K562 (cell line): ENCODE measurements around the gene CDKN2D. TPM values are rescaled to one million over a fixed set of nuclear protein-coding genes. Genes with fewer than 3 reads are reported as not detected.

ENCODE experiments used
- ARID3A ChIP-seq: IDR thresholded peaks from 2 replicates; pipeline ENCODE4 v1.6.1; 2012; ENCODE audit warnings: low read depth, low read length, improper control_type of control experiment, borderline replicate concordance
- BMI1 ChIP-seq: fragments of 150-350 bp; IDR thresholded peaks from 2 replicates; pipeline ENCODE4 v1.6.1; 2014; ENCODE audit warnings: low read length
- CC2D1A ChIP-seq: fragments of 450-650 bp; IDR thresholded peaks from 2 replicates; pipeline ENCODE4 v1.6.1; 2017; ENCODE audit warnings: mild to moderate bottlenecking
- DPF2 ChIP-seq: fragments of 450-650 bp; IDR thresholded peaks from 2 replicates; pipeline ENCODE4 v1.6.1; 2016
- EGR1 ChIP-seq: fragments of 450-650 bp; conservative IDR thresholded peaks from 2 replicates; pipeline ENCODE4 v1.6.1; 2017; ENCODE audit warnings: mild to moderate bottlenecking
- EP300 ChIP-seq: IDR thresholded peaks from 2 replicates; pipeline ENCODE4 v1.6.1; 2012; ENCODE audit warnings: low read length, improper control_type of control experiment
- HLTF ChIP-seq: fragments of 450-650 bp; IDR thresholded peaks from 2 replicates; pipeline ENCODE4 v1.6.1; 2016
- MEF2A ChIP-seq: IDR thresholded peaks from 2 replicates; pipeline ENCODE4 v1.6.1; 2011; ENCODE audit warnings: low read depth, mild to moderate bottlenecking, low read length, moderate library complexity; ENCODE audit not compliant: control insufficient read depth
- MTA2 ChIP-seq: fragments of 450-650 bp; IDR thresholded peaks from 2 replicates; pipeline ENCODE4 v1.6.1; 2016; ENCODE audit warnings: low read depth
- PHF21A ChIP-seq: fragments of 450-650 bp; IDR thresholded peaks from 2 replicates; pipeline ENCODE4 v1.6.1; 2017; ENCODE audit warnings: low read depth, borderline replicate concordance
- RBFOX2 ChIP-seq: fragments of 200-400 bp; formaldehyde crosslinking; IDR thresholded peaks from 2 replicates; pipeline ENCODE4 v1.6.1; 2017; ENCODE audit warnings: low read depth, mild to moderate bottlenecking, low read length, moderate library complexity
- RBM39 ChIP-seq: fragments of 200-400 bp; formaldehyde crosslinking; optimal IDR thresholded peaks from 2 replicates; pipeline ENCODE3; 2018; ENCODE audit warnings: low read depth, low read length
- RNF2 ChIP-seq: sonication (generic); IDR thresholded peaks from 2 replicates; pipeline ENCODE4 v1.6.1; 2016
- SOX6 ChIP-seq: fragments of 450-650 bp; IDR thresholded peaks from 2 replicates; pipeline ENCODE4 v1.6.1; 2014; ENCODE audit warnings: mild to moderate bottlenecking
- SRF ChIP-seq, 2 experiments: fragments of 250-450, 450-650 bp in 1 of 2; sonication (Bioruptor Pico) in 1 of 2; sonication (generic) in 1 of 2; formaldehyde crosslinking; IDR thresholded peaks; 2 replicates each; pipeline versions ENCODE4 v1.5.0 to v1.5.1; 2020 to 2022; ENCODE audit warnings: mild to moderate bottlenecking in 1 of 2, missing genetic modification reagents in 1 of 2
- THAP12 ChIP-seq: fragments of 250-450 bp; sonication (Bioruptor Pico); IDR thresholded peaks from 2 replicates; pipeline ENCODE4 v1.9.0; 2021; ENCODE audit warnings: mild to moderate bottlenecking, inconsistent platforms
- USF1 ChIP-seq: sonication (generic); formaldehyde crosslinking; IDR thresholded peaks from 2 replicates; pipeline ENCODE4 v1.9.0; 2022; ENCODE audit warnings: mild to moderate bottlenecking, missing genetic modification reagents
- ZBED1 ChIP-seq: IDR thresholded peaks from 2 replicates; pipeline ENCODE4 v1.6.1; 2014
- ZKSCAN1 ChIP-seq: fragments of 150-350 bp; IDR thresholded peaks from 2 replicates; pipeline ENCODE4 v1.6.1; 2016; ENCODE audit warnings: low read depth, low read length
- ZKSCAN3 ChIP-seq: fragments of 250-450 bp; sonication (Bioruptor Pico); IDR thresholded peaks from 2 replicates; pipeline ENCODE4 v1.4.0; 2020
- ZNF175 ChIP-seq: fragments of 200-800 bp; sonication (Bioruptor generic); IDR thresholded peaks from 2 replicates; pipeline ENCODE4 v1.6.1; 2016; ENCODE audit warnings: low read depth, mild to moderate bottlenecking, missing genetic modification characterization, missing compliant biosample characterization
- ZNF830 ChIP-seq: fragments of 250-450 bp; sonication (Bioruptor Pico); IDR thresholded peaks from 2 replicates; pipeline ENCODE4 v1.5.0; 2021; ENCODE audit warnings: mild to moderate bottlenecking
- ZZZ3 ChIP-seq: fragments of 450-650 bp; IDR thresholded peaks from 2 replicates; pipeline ENCODE4 v1.6.1; 2016; ENCODE audit warnings: antibody characterized with exemption, mild to moderate bottlenecking, moderate library complexity
- polyA plus RNA-seq, 8 experiments: library from polyadenylated mRNA; depleted of rRNA in 4 of 8; stranded (reverse) in 5 of 8; unstranded in 3 of 8; fragments of >200 nt; fragmentation: Nextera tagmentation in 2 of 8; fragmentation: Illumina TruSeq in 1 of 8; extraction: Ambion mirVana in 2 of 8; extraction: Trizol in 1 of 8; gene quantifications; 2 replicates each; pipeline versions ENCODE4 v1.2.1 to v1.2.3, GENCODE V29; 2011 to 2014; ENCODE audit warnings: inconsistent platforms in 1 of 8, missing spikeins in 1 of 8
- total RNA-seq, 7 experiments: library from RNA; depleted of rRNA in 6 of 7; stranded (reverse); fragments of >200 nt in 6 of 7; fragmentation: Illumina TruSeq in 2 of 7; extraction: Trizol in 2 of 7; gene quantifications; 2 replicates each; pipeline versions ENCODE4 v1.2.1 to v1.2.3, GENCODE V29; 2011 to 2021; ENCODE audit warnings: low replicate concordance in 1 of 7
- TF ChIP-seq, protein P1 (sequence below): sonication (generic); formaldehyde crosslinking; IDR thresholded peaks from 2 replicates; pipeline ENCODE4 v1.4.0; 2020; ENCODE audit warnings: mild to moderate bottlenecking, missing genetic modification reagents

Gene CDKN2D
- total and polyA plus RNA-seq, 9 of the 15 experiments (the other 6 are each of a cell fraction or from before 2014, with no cell fraction given) = 0.41 to 8.2 (median 3.7) TPM

GRCh38 chr19:10543420-10544241, 25.1 kb downstream of the CDKN2D start, which contains the start of gene ATG4D (continued):
- TF ChIP-seq ARID3A = no peak
- 0 out of 2 replicates have a peak, but pooled peaks have one; percentile 27 for TF ChIP-seq HLTF
- no peak for TF ChIP-seq ZNF830 (CRISPR knock-in tag)
- TF ChIP-seq, protein P1, sequence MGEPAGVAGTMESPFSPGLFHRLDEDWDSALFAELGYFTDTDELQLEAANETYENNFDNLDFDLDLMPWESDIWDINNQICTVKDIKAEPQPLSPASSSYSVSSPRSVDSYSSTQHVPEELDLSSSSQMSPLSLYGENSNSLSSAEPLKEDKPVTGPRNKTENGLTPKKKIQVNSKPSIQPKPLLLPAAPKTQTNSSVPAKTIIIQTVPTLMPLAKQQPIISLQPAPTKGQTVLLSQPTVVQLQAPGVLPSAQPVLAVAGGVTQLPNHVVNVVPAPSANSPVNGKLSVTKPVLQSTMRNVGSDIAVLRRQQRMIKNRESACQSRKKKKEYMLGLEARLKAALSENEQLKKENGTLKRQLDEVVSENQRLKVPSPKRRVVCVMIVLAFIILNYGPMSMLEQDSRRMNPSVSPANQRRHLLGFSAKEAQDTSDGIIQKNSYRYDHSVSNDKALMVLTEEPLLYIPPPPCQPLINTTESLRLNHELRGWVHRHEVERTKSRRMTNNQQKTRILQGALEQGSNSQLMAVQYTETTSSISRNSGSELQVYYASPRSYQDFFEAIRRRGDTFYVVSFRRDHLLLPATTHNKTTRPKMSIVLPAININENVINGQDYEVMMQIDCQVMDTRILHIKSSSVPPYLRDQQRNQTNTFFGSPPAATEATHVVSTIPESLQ = peak; percentile 59; the same call in 1 of the 2 replicates
- peak; percentile 58; the same call in 1 of the 2 replicates for TF ChIP-seq CC2D1A
- peak; percentile 8; the same call in 1 of the 2 replicates for TF ChIP-seq PHF21A
- 0 out of 2 replicates have a peak, but pooled peaks have one; percentile 11 for TF ChIP-seq EGR1
- no peak for TF ChIP-seq ZZZ3
- peak; percentile 69; the same call in 1 of the 2 replicates for TF ChIP-seq SOX6
- 0 out of 2 replicates have a peak, but pooled peaks have one; percentile 46 for TF ChIP-seq THAP12 (CRISPR knock-in tag)
- peak; percentile 72 for TF ChIP-seq ZNF175 (CRISPR knock-in tag)
- peak; percentile 76; the same call in 1 of the 2 replicates for TF ChIP-seq RNF2
- TF ChIP-seq RBFOX2 = peak; percentile 80
- peak; percentile 83 for TF ChIP-seq DPF2
- no peak for TF ChIP-seq ZKSCAN3 (CRISPR knock-in tag)
- TF ChIP-seq MTA2 = peak; percentile 81
- peak; percentile 81 for TF ChIP-seq EP300
- no peak for TF ChIP-seq ZKSCAN1
- TF ChIP-seq MEF2A = no peak
- TF ChIP-seq RBM39 = no peak
- TF ChIP-seq ZBED1 = peak; percentile 79; the same call in 1 of the 2 replicates
- no peak for TF ChIP-seq USF1 (CRISPR knock-in tag)
- TF ChIP-seq BMI1 = no peak
- TF ChIP-seq SRF (CRISPR knock-in tag; IDR thresholded peaks at IDR 0.05) = peak in 1 of 2 experiments; percentile 35; a peak in 1 of 4 replicates
